ENCODE results near the gene CRACR2A.
A peak's percentile ranks its signal among the peaks of the same experiment; 100 is the strongest.

Gene CRACR2A

DNA sequence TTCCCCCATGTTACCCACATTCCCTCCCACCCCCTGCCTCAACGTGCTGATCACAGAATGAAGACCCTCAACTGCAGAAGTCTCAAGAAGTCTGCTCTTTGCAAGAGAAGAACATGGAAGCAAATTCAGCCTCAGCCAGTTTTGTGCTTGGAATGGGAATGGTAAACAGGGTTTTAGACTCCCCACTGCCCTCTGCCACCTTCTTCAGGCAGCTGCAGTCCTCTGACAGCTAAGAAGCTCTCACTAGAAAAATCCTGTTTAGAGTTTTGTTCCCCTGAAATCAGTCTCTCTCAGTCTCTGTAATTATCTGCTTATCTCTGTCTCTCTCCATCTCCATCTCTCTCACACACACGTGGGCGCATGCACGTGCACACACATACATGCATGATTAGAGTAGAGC is 85.4 kb downstream of the CRACR2A start:
- no peak overlapping the region for H3K27ac ChIP-seq
- TF ChIP-seq CTCF (conservative IDR thresholded peaks at IDR 0.05), result peak; percentile 19; the same call in 1 of the 2 replicates

DNA sequence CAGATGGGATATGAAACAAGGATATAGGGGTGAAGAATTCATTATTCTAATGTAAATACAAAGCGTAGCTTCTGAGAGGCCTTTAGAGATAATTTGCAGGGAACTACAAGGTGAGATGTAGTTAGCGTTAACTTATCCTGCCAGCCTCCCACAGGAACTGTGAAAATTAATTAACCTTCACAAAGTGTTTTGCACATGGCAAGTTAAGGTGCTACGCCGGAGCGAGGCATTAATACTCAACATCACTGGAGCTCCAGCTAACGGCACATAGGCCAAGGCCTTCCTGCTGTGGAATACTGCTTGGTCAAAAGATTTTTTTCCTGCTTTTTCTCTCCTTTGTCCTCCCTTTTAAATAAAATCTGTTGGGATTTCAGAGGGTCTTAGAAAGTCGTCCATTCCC is 86.5 kb downstream of the CRACR2A start:
- TF ChIP-seq CTCF (conservative IDR thresholded peaks at IDR 0.05), result no peak
- H3K27ac ChIP-seq, result no peak overlapping the region

- H3K27ac ChIP-seq, result no peak overlapping the region
- no peak for TF ChIP-seq CTCF (conservative IDR thresholded peaks at IDR 0.05)
These were observed 90.4 kb downstream of the CRACR2A start for GRCh38 chr12:3662521-3662921.

DNA sequence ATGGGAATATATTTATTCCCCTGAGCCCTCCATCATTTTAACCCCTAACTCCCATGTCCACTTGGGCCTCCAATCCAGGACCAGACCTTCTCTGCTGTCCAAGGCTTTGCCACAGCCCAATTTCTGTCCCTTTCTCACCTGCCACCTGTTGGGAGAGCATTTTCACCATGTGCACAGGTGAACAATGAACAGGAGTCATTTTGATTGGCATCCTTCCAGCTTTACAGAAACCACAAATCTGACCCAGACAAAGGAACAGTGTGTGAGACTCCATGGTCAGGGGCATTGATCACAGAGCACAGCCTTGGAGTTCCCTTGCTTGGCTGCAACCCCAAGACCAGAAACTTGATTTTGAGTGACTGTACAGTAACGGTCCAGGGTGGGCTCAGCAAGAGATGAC is 91.9 kb downstream of the CRACR2A start:
- no peak overlapping the region for H3K27ac ChIP-seq
- TF ChIP-seq CTCF (conservative IDR thresholded peaks at IDR 0.05), result no peak

DNA sequence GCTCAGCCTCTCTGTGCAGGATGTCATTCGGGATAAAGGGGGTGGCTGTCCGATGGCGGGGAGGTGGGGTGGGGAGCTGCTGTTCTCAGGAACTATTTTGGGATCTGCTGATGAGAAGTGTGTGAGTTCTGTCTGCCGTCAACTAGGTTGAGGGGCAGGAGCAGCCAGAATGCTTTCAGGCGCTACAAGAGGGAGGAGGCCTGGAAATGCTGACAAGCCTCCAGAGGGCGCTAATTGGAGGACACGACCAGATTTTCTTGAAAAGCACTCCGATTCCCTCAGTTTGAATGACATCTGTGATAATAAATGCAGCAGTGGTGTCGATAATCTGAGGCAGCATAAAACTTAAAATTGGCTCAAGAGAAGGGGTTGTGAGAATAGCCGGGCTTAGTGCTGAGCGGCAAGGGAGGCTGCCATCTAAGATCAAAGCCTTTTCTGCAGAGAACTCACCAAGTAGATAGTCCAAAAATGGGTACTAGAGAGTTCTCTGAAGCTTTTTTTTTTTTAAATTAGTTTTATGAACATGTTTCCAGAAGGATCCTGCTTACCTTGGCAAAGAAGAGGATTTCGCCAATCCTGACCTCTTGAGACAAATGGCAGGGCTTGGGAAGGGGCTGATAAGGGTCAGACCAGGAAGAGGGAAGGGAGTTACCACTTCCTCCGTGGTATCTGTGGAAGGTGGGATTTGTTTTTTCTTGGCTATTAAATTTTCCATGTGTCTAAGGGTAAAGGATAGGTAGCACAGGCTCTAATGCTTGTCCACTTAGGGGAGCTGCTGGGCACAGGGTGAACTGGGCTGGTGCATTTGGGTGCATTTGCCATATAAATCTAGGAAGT is 94.4 kb downstream of the CRACR2A start:
- TF ChIP-seq CTCF (conservative IDR thresholded peaks at IDR 0.05), result peak; percentile 44
- no peak overlapping the region for H3K27ac ChIP-seq

- H3K27ac ChIP-seq, result no peak overlapping the region
- TF ChIP-seq CTCF (conservative IDR thresholded peaks at IDR 0.05), result no peak
These were observed 95.8 kb downstream of the CRACR2A start for GRCh38 chr12:3656946-3657622.

GRCh38 chr12:3655328-3655900 is 97.5 kb downstream of the CRACR2A start:
- no peak overlapping the region for H3K27ac ChIP-seq
- TF ChIP-seq CTCF (conservative IDR thresholded peaks at IDR 0.05), result peak; percentile 68
